GM20431 (cell line): ENCODE data around the gene TMEM30B.
"Not testable (repeated sequence)": the region's sequence is repeated elsewhere in the genome, so short reads cannot be mapped to it uniquely, and the experiment has no call there.

ENCODE experiments used
- in situ Hi-C: fragments of 300-500 bp; cut with MseI, MboI; formaldehyde crosslinking; loops from one replicate; pipeline ENCODE4 v1.15.0; 2020; ENCODE audit warnings: low sequenced_read_pairs; ENCODE audit not compliant: unreplicated experiment

The TMEM30B gene, protein sequence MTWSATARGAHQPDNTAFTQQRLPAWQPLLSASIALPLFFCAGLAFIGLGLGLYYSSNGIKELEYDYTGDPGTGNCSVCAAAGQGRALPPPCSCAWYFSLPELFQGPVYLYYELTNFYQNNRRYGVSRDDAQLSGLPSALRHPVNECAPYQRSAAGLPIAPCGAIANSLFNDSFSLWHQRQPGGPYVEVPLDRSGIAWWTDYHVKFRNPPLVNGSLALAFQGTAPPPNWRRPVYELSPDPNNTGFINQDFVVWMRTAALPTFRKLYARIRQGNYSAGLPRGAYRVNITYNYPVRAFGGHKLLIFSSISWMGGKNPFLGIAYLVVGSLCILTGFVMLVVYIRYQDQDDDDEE

DNA sequence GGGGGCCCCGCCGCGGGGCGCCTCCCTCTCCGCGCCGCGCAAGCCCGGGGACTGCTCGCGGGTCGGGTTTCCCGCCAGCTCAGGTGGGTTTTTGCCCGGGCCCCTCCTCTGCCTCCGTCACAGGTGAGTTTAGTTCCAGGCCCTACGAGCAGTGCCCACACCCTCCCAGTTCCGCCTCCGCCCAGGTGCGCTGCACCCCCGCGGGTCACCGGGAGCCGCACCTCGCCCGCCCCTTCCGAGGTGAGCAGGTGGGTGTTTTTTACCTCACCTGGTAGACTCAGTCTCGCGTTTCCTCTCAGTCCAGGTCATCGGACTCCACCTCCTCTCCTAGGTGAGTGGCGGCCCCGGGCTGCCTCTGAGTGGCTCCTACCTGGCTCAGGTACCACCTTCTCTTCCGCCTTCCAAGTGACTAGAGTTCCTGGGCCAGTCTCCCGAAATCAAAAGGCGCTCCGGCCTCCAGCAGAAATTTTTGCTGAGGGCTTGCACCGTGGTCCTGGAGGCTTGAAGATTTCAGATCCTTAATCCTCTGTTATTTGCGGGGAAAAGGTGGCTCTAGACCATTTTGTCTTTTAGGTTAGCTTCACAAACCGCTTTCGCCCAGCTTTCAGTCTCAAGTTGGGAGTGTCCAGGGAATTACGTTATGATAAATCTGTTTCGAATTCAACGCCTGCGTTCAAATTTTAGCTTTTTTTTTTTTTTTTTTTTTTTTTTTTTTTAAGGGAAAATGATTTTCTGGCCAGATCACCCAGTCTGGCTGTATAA, at the start of gene TMEM30B:
Gene TMEM30B, minus strand, starts transcription at position 153 of the 762 bp plus-strand sequence. CDS start 191 bp downstream, outside the sequence.
- in situ Hi-C loops, result no loop called here

DNA sequence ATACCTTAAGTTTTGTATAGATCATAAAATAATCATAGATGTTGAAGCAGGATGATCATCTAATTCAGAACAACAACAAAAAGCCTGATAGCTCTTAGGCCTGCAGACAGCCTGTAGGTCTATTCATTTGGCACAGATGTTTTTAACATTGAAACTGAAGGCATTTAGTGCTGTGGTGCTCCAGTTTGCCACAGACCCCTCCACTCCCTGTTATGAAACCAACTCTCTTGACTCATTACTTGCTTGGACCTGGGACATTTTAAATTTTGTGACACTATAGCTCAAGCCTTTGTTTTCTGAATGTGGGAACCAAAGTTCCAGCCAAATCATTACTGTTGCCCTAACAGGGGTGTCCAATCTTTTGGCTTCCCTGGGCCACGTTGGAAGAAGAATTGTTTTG, 49.4 kb upstream of the TMEM30B start:
- in situ Hi-C loops, result no loop called here

DNA sequence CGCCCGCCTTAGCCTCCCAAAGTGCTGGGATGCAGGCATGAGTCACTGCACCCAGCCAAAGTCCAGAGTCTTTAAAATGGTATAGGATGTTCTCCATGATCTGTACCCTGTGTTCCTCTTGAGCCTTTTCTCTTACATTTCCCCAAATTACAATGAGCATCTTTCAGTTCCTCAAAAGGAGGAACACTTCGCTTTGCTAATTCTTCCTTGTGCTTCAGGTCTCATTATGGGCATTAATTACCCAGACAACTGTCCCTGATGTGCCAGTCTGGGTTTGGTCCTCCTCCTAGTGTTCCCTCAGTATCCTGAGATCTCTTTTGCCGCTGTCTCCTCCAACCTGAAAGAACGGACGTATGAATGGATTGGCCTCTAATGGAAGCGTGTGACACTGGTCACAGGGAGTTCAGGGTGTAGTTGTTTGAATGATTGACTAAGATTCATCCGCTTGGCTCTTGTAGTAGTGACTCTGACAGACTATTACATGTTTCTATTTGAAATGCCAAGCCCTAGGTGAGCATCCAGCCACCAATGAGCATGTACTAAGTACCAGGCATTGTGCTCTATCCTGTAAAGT, 48.4 kb upstream of the TMEM30B start:
- in situ Hi-C loops, result no loop called here

DNA sequence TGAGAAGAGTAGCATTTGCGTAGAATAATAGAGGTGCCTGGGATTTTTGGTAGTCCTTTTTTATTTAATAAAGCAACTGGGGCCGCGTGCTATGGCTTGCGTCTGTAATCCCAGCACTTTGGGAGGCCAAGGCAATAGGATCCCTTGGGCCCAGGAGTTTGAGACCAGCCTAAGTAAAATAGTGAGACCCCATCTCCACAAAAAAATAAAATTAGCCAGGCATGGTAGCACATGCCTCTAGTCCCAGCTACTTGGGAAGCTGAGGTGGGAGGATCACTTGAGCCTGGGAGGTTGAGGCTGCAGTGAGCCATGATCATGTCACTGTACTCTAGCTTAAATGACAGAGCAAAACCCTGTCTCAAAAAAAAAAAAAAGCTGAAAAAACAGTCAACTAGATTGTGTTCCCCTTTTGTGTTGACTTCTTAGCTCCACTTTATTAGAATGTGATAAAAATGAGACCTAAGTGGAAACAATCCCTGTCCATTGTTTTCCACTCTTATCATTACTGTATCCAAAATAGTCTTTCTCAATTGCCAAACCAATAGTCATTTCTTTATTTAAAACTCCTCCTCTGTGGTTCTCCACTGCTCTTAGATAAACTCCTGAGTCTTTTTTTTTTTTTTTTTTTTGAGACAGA, 47.6 kb upstream of the TMEM30B start:
- in situ Hi-C loops, result no loop called here

DNA sequence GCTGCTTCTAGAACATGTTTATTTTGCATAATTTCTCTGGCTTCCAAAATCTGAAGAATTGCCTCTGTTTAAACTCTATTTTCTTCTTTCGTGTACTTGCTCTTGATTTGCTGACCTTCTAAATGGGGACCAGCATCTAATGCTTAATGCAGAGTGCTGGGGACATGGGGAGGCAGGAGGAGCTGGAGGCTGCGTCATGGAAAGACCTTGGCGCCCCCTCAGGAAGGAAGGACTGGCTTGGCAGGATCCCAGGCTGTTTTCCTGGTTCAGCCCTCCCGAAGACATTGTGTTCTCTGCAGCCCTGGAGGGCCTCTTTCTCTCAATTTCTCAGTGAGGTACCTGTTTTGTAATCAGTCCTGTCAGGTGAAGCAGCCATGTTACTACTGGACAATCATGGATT, 45.7 kb upstream of the TMEM30B start:
- in situ Hi-C loops, result no loop called here

DNA sequence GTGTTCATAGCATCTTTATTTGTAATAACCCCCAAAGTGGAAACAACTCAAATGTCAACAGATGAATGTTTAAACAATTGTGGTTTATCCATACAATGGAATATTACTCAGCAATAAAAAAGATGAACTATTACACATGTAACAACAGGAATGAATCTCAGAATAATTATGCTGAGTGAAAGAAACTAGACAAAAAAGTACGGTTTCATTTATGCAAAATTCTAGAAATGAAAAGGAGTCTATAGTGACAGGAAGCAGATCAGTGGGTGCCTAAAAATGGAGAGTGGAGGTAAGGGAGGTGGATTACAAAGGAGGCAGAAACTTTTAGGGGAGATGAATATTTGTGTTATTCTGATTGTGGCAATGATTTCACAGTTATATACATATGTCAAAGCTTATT, 45.0 kb upstream of the TMEM30B start:
- in situ Hi-C loops, result no loop called here

DNA sequence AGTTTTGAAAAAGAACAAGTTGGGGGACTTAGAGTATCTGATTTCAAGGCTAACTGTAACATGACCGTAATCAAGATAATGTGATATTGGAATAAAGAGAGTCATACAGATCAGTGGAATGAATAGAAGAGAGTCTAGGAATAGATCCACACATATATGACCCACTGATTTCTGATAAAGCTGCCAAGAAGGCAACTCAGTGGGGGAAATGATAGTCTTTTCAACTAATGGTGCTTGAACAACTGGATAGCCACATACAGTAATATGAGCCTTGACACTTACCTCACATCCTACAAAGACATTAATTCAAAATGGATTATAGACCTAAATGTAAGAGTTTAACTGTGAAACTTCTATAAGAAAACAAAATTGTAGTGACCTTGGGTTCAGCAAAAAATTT, 44.0 kb upstream of the TMEM30B start:
- in situ Hi-C loops, result no loop called here

DNA sequence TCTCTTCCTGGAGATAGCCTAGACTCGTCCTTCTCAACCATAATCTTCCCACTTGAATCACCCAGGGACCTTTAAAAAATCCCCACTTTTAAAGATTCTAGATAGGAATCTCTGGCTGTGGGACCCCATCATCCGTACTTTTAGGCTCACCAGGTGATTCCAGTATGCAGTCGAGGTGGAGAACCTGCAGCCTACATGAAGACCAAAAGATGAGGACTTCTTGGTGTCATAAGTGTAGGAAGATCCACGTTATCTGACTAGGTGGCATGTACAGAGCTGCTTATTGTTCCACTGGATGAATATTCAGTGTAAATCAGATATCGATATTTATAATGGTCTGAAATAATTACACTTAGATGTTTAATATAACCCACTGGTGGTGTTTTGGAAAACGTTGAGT, 42.8 kb upstream of the TMEM30B start:
- in situ Hi-C loops, result no loop called here

DNA sequence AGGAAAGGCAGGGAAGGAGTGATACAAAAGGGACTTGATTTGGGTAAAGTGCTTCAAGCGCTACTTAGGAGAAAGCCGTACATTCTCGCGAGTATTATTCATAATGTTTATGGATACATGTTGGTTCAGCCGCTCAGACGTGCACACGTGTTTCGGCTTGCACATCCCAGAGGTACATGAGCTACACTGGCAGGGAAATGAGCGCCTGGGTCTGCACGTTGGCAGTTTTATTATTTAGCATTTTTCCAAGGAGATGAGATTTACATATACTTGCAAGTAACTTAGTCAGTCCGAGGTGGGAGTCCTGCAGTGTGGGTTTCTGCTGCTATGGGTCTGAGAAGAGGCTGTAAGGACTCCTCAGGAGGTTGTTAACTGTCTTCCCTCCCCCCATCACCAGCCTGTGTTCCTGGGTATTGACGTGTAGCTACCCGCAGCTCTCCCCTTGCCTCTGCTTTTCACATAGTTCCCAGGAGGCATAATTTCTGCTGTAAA, 41.7 kb upstream of the TMEM30B start:
- in situ Hi-C loops, result no loop called here

DNA sequence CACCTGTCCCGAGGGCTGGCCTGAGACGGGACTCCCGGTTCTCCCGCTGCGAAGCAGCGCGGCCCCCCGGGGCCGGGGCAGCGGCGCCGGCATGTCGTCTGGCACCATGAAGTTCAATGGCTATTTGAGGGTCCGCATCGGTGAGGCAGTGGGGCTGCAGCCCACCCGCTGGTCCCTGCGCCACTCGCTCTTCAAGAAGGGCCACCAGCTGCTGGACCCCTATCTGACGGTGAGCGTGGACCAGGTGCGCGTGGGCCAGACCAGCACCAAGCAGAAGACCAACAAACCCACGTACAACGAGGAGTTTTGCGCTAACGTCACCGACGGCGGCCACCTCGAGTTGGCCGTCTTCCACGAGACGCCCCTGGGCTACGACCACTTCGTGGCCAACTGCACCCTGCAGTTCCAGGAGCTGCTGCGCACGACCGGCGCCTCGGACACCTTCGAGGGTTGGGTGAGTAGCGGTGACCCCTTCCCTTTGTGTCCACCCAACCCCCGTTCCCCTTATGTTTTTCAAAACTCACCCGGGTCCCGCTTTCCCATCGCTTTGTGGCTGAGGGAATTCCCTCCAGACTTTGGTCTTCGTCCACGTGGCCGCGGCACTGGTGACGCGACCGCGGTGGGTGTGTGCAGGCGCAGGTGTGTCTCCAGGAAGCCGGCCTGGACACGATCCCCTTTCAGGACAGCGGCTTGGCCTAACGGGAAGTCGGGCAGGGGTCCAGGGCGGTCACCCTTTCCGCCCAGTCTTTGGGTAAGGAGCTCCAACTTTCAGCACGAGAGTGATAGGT, 41.1 kb upstream of the TMEM30B start:
- in situ Hi-C loops, result no loop called here

DNA sequence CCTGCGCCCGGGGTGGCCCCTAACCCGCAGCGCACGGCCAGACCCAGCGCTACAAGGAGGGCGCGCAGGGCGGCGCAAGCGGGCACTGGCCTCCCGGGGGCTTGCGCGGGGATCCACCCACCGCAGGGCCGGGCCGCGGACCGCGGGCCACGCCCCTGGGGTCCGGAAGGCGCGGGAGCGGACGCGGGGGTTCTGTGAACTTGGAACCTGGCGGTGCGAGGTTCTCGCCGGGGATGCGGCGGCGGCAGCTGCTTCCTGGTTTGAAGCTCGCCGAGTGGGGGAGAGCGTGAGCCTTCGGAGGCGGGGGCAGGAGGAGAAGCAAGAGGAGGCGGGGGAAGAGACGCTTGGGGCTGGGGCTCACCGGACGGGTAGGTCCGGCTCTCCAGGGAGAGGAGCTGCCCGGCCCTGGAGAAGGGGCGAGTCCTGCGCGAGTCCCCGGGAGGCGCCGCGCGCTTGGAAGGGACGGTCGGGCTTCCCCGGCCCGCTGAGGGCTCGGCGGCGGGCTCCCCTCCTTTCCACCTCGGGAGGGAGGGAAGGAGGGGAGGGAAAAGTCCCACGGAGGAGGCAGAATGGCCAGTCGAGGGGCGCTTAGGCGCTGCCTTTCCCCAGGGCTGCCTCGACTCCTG, 40.4 kb upstream of the TMEM30B start, which contains the start of gene PRKCH:
Gene PRKCH, plus strand, starts transcription at position 195 of the 626 bp plus-strand sequence. CDS start 523 bp downstream, outside the sequence.
- in situ Hi-C loops, result no loop called here

DNA sequence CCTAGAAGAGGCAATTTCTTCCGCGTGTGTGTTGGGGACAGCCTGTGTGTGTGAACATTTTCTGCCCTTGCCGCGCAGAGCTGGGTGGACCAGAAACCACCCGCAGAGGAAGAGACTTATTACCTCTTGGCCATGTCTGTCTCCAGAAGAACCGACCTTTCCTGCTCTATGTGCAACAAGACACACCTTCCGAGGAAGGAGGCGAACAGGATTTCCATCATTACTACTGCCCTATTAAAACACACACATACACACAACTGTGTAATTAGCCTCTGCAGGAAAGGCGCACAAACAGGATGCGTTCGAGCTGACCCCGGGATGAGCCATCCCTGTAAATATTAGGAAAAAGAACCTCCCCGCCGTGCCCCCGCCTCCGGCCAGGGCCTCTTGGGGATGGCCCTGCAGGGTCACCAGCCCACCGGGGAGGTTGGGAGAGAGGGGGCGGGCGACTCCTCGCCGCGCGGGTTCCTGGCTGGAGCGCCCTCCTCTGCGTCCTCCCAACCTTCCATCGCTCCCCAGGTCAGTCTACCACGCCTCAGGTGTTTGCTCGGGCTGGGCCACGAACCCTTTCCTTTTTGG, 39.8 kb upstream of the TMEM30B start:
- in situ Hi-C loops, result no loop called here

DNA sequence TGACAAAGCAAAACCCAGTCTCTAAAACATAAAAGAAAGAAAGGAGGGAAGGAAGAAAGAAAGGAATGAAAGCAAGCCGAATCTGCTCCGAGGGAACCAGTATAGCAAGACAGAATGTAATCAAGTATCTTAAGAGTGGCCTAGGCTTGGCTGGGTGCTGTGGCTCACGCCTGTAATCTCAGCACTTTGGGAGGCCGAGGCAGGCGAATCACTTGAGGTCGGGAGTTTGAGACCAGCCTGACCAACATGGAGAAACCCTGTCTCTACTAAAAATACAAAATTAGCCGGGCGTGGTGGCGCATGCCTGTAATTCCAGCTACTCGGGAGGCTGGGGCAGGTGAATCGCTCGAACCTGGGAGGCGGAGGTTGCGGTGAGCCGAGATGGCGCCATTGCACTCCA, 39.0 kb upstream of the TMEM30B start:
- in situ Hi-C loops, result not testable (repeated sequence)

DNA sequence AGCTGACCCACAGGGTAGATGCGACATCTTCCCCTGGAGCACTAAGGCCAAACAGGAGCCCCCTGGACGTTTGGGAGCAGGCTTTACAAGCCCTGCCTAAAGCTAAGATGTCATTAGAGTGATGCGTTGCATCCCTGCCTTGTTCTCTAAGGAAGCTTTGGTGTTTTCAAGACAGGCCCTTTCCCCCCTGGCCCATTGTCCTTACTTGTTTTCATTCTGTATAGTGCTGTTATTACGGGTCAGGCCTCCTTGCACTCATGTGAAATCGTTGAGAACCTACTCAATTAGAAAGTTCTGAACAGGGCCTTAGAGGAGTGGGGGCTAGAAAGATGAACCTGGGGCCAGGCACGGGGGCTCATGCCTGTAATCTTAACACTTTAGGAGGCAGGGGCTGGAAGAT, 38.6 kb upstream of the TMEM30B start:
- in situ Hi-C loops, result no loop called here

DNA sequence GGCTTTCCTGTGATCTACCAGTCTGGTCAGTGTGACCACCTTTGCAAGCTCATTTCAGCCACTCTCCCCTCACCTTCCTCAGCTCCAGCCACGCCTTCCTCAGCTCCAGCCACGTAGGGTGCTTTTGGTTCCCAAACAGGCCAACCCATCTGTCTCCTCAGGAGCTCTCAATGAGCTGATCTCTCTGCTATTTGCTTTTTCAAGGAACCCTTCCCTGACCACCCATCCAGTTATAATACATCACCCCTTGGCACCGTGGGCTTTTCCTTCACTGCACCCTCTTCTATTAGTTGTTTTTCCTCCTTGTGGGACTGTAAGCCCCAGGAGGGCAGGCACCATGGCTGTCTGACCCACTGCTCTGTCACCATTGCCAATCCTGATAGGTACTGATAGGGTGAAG, 37.9 kb upstream of the TMEM30B start:
- in situ Hi-C loops, result no loop called here

DNA sequence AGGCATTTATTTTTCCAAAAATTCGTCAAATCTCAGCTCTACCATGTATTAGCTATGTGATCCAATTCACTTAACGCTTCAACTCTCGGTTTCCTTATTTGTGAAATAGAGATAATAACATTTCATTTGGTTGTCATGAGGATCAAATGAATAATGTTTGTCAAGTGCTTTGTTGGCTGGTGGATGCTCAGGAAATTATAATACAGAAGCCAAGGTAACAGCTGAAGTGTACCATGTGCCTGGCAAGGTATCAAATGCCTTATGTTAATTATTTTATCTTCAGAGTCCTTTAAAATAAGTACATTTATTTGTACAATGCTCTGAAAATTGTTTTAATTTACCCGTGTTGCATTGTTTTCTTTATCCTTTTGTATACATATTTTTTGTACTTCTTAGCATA, 34.2 kb upstream of the TMEM30B start:
- in situ Hi-C loops, result no loop called here

DNA sequence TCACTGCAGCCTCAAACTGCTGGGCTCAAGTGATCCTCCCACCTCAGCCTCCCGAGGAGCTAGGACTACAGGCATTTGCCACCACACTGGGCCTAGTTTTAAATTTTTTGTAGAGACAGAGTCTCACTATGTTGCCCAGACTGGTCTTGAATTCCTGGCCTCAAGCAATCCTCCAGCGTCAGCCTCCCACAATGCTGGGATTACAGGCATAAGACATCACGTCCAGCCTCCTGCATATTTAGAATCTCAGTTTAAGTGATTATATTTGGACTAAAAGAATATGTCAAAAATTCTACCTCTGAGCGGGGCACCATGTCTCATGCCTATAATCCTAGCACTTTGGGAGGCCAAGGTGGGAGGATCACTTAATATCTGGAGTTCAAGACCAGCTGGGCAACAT, 27.6 kb upstream of the TMEM30B start:
- in situ Hi-C loops, result not testable (repeated sequence)

DNA sequence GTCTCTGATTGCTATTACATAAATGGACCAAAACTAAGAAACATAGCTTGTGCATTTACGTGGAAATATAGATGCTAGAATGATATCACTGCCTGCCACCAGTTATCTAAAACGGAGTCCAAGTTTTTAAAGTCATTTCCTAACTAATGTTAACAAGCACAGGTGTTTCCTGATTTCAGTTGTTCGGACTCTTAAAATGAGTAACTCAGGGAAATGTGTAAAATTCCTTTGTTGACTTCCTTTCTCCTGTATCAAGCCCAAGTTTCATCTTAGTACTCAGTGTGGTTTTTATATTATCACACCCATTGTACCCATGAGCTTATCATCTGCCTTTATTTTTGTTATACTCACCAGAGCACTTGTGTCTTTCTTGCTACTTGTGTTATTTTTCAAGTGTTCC, 27.1 kb upstream of the TMEM30B start:
- in situ Hi-C loops, result no loop called here

DNA sequence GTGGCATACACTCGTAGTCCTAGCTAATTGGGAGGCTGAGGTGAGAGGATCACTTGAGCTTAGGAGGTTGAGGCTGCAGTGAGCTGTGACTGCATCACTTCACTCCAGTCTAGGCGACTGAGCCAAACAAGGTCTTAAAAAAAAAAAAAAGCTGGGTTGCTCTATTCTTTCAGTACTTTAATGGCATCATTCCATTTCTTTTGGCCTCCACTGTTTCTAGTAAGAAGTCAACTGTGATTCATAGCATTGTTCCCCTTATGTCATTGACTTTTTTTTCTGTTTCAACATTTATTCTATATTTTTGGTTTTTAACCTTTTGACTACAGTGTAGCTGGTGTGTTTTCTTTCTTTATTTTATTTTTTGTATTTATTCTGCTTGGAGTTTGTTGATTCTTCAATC, 23.6 kb upstream of the TMEM30B start:
- in situ Hi-C loops, result no loop called here
